Esophagus squamous epithelium (tissue), 5 donors: ENCODE data around the gene IDH1. TPM values are rescaled to one million over a fixed set of nuclear protein-coding genes. Genes with fewer than 3 reads are reported as not detected.

ENCODE experiments used
- DNase-seq: peaks from one replicate; lab custom pipeline; 2025; lab: John Stamatoyannopoulos, UW
- H3K27ac ChIP-seq, 4 donors: fragments of 200-600 bp; sonication (generic); one replicate each; pipeline ENCODE4 v1.5.1; 2016 to 2019; ENCODE audit warnings: mild to moderate bottlenecking in 1 of 4
- H3K27me3 ChIP-seq, 4 donors: fragments of 200-600 bp; sonication (generic); 1 replicate in 3 of 4; 2 replicates in 1 of 4; pipeline versions ENCODE4 v1.5.1 to v1.6.0; 2017 to 2021; ENCODE audit warnings: antibody characterized with exemption in 1 of 4
- H3K36me3 ChIP-seq, 3 donors: fragments of 200-600 bp; sonication (generic); one replicate each; pipeline ENCODE4 v1.5.1; 2016 to 2019
- H3K4me1 ChIP-seq, 3 donors: fragments of 200-600 bp; sonication (generic); one replicate each; pipeline ENCODE4 v1.5.1; 2017 to 2019
- H3K4me3 ChIP-seq, 4 donors: fragments of 200-600 bp; sonication (generic); 1 replicate in 3 of 4; 2 replicates in 1 of 4; pipeline ENCODE4 v1.5.1; 2016 to 2019; ENCODE audit warnings: mild to moderate bottlenecking in 2 of 4, moderate library complexity in 1 of 4
- H3K9me3 ChIP-seq, 3 donors: fragments of 200-600 bp; sonication (generic); one replicate each; pipeline ENCODE4 v1.5.1; 2016 to 2019
- CTCF ChIP-seq, 6 experiments: fragments of 450-650 bp in 4 of 6; fragments of 200-600 bp in 2 of 6; sonication (generic) in 2 of 6; IDR thresholded peaks; one replicate each; pipeline ENCODE4 v1.5.1; 2016 to 2019; ENCODE audit warnings: antibody characterized with exemption in 6 of 6, mild to moderate bottlenecking in 4 of 6, moderate library complexity in 4 of 6
- POLR2A ChIP-seq, 4 donors: fragments of 450-650 bp; IDR thresholded peaks; one replicate each; pipeline ENCODE4 v1.6.1; 2017; ENCODE audit warnings: antibody characterized with exemption in 4 of 4, mild to moderate bottlenecking in 4 of 4, moderate library complexity in 3 of 4
- WGBS, 2 donors: methylation state at CpG; one replicate each; pipeline ENCODE4 v1.1.5; 2018; 5-methylcytosine and 5-hydroxymethylcytosine counted together
- intact Hi-C: fragments of 100-400 bp; cut with DNase I; formaldehyde crosslinking; loops from one replicate; pipeline ENCODE4 v1.15.0; 2022
- total RNA-seq, 4 donors: library from RNA; depleted of rRNA; stranded (reverse); fragments of >200 nt; gene quantifications; one replicate each; pipeline ENCODE4 v1.1.0, GENCODE V29; 2016
- donor health status: DM: yes; HTN: yes; CAD: no.

The IDH1 gene
- total RNA-seq, 4 donors from 2014 or later: 108 to 223 (median 142) TPM

GRCh38 chr2:208295834-208296233 is 41.0 kb upstream of the IDH1 start:
- 89 to 97% methylated on average over 4 of the region's 4 CpGs for WGBS, 2 donors
- H3K27me3 ChIP-seq: no peaks in the 10 kb centered on the region
- H3K36me3 ChIP-seq: peaks cover 0 to 84% (median 8%) of the 10 kb centered on the region in 3 donors
- TF ChIP-seq CTCF (IDR thresholded peaks at IDR 0.05): no peak
- TF ChIP-seq POLR2A (IDR thresholded peaks at IDR 0.05): no peak
- no peak overlapping the region for H3K4me3 ChIP-seq
- H3K9me3 ChIP-seq: no peaks in the 10 kb centered on the region
- no peak for DNase-seq
- intact Hi-C loops: no loop called here
- H3K4me1 ChIP-seq: peaks cover 0 to 31% (median 0%) of the 10 kb centered on the region in 3 donors
- H3K27ac ChIP-seq: no peak overlapping the region

DNA sequence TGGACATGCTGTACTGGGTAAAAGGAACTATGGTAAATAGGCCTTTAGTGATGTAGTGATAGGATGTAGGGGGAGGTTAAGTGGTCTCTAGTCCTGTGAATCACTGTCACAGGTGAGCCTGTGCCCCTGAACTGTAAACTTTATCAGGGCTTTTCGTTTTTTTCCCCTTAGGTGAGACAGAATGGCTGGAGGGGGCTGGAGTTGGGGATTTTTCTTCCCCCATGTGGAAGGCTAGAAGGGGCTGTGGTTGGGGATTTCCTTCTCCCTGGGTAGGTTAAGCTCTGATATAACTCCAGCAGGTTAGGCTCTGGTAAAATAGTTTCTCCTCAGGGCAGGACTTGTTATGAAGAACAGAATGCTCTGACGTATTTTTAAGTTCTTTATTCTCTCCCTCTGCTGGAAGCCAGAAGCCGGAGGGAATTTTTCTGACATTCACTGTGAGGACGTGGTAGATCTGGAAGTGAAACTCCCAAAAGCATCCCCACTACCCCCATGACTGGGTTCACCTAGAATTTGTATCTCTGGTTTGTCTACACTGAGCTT is 39.7 kb upstream of the IDH1 start:
- no peaks in the 10 kb centered on the region for H3K27me3 ChIP-seq
- H3K9me3 ChIP-seq: no peaks in the 10 kb centered on the region
- H3K36me3 ChIP-seq: peaks cover 0 to 84% (median 8%) of the 10 kb centered on the region in 3 donors
- DNase-seq: no peak
- peaks cover 0 to 19% (median 0%) of the 10 kb centered on the region in 3 donors for H3K4me1 ChIP-seq
- H3K27ac ChIP-seq: no peak overlapping the region
- no peak overlapping the region for H3K4me3 ChIP-seq
- intact Hi-C loops: no loop called here
- no peak for TF ChIP-seq POLR2A (IDR thresholded peaks at IDR 0.05)
- TF ChIP-seq CTCF (IDR thresholded peaks at IDR 0.05): no peak
- 54 to 57% methylated on average over 4 of the region's 4 CpGs for WGBS, 2 donors

DNA sequence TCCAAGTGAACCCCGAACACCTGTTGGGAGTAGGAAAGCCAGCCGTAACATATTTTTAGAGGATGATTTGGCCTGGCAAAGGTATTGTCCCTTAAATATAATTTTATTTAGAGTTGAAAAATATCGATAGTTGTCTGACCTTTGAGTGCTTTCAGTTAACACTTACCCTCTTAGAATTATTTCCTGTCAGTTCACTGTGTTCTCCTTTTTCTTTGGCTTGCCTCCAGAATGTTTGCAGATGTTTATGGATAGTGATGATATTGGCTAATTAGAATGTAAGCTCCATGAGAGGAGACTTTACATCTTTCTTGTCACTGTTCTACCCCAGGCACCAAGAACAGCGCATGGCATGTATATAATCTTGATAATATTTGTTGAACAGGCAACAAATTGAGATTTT is 31.0 kb upstream of the IDH1 start:
- H3K9me3 ChIP-seq: no peaks in the 10 kb centered on the region
- peaks cover 0 to 4% (median 0%) of the 10 kb centered on the region in 3 donors for H3K4me1 ChIP-seq
- no peaks in the 10 kb centered on the region for H3K27me3 ChIP-seq
- DNase-seq: no peak
- no peak overlapping the region for H3K27ac ChIP-seq
- H3K4me3 ChIP-seq: no peak overlapping the region
- peaks cover under 1 to 99% (median 3%) of the 10 kb centered on the region in 3 donors for H3K36me3 ChIP-seq
- 75 to 86% methylated on average over 4 of the region's 4 CpGs for WGBS, 2 donors
- no peak for TF ChIP-seq CTCF (IDR thresholded peaks at IDR 0.05)
- TF ChIP-seq POLR2A (IDR thresholded peaks at IDR 0.05): no peak
- intact Hi-C loops: no loop called here

DNA sequence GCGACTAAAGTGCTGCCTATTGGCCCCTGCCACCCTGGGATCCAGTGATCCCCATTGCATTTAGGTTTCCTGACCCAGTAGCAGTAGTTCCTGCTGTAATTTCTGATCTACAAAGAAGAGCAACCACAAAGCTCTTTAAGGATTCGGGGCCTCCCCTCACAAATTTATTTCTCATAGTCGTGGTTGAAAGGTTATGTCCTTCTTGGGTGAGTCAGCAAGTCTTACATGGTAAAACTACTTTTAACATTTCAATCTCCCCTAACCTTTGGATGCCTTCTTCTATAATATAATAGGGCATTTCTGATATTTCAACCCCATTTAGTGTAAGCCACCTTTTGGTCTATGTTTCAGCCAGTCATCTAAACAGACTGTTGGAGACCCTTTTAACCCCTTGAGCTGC is 26.1 kb upstream of the IDH1 start:
- Histone ChIP-seq H3K4me1 (peaks cover 0 to 4% (median 0%) of the 10 kb centered on the region in 3 donors), H3K27ac (no peak overlapping the region), H3K36me3 (peaks cover 4 to 100% (median 30%) of the 10 kb centered on the region in 3 donors), H3K27me3 (no peaks in the 10 kb centered on the region), H3K9me3 (no peaks in the 10 kb centered on the region), H3K4me3 (no peak overlapping the region)
- DNase-seq: no peak
- WGBS, 2 donors: 72 to 82% methylated on average over 3 of the region's 3 CpGs
- intact Hi-C loops: no loop called here
- TF ChIP-seq CTCF (IDR thresholded peaks at IDR 0.05) (no peak), POLR2A (IDR thresholded peaks at IDR 0.05) (no peak)

DNA sequence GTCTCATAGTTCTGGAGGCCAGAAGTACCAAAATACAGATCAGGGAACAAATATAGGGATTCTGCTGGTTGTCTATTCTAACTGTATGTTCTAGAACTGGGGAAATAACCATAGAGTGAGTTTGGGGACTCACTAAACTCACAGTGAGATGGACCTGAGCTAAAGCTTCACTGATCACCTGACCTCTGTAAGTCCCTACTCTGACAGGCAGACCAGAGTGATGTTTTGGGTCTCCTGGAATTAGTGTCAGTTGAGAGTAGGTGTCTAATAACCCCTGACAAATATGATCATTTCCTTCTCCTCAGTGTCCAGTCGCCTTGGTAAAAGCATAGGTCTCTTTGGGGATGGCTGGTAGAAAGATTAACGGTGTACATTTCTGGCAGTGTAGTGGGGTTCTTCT is 25.4 kb upstream of the IDH1 start:
- 90 to 94% methylated on average over 2 of the region's 2 CpGs for whole genome bisulfite sequencing, 2 donors
- H3K4me1 ChIP-seq: no peaks in the 10 kb centered on the region
- no peak for DNase-seq
- H3K9me3 ChIP-seq: no peaks in the 10 kb centered on the region
- H3K27me3 ChIP-seq: no peaks in the 10 kb centered on the region
- intact Hi-C loops: no loop called here
- H3K27ac ChIP-seq: no peak overlapping the region
- no peak overlapping the region for H3K4me3 ChIP-seq
- TF ChIP-seq POLR2A (IDR thresholded peaks at IDR 0.05) (no peak), CTCF (IDR thresholded peaks at IDR 0.05) (no peak)
- H3K36me3 ChIP-seq: peaks cover 4 to 100% (median 30%) of the 10 kb centered on the region in 3 donors
